Measurements from ENCODE around the gene PTPRG.
A peak's percentile ranks its signal among the peaks of the same experiment; 100 is the strongest.

DNA sequence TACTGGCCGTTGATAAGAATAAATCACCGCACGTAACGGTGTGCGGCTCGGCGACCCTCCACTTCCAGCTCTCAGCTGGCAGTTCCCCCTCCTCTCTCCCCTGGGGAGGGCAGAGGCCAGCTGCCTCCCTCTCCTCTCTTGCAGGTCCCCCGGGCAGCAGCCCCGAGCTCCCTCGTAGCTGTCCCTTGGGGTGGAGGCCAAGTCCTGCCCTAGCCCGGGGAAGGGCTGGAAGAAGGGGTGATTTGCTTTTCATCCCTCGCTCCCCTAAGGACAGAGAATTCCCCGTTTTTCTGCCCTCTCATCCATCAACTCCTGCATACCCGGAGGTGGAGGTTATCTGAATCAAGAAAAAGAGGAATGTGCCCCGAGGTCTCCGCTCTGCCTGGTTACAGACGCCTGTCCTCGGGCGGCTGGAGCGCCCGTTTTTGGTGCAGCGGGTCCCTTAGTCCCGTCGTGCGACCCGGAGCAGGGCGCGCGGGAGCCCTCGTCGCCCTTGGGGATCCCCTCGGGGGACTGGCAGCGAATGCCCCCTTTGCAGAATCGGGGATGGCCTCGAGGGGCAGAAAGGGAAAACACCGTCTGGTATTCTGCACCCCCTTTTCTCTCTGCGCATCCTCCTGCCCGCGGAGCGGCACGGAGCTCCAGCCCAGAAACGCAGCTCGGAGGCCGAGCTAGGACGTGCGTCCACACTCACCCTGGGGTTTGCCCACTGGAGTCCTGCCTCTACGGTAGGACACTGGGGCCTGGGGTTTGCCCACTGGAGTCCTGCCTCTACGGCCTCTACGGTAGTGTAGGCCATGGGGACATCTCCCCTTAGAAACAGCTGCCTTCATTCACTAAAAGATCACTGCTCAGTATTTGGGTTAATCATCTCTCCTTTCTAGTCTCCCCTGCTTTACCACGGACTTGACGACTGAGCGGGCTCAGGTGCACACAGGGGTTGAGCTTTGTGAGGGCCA, 2.2 kb downstream of the PTPRG start:
- TF ChIP-seq, protein P1, sequence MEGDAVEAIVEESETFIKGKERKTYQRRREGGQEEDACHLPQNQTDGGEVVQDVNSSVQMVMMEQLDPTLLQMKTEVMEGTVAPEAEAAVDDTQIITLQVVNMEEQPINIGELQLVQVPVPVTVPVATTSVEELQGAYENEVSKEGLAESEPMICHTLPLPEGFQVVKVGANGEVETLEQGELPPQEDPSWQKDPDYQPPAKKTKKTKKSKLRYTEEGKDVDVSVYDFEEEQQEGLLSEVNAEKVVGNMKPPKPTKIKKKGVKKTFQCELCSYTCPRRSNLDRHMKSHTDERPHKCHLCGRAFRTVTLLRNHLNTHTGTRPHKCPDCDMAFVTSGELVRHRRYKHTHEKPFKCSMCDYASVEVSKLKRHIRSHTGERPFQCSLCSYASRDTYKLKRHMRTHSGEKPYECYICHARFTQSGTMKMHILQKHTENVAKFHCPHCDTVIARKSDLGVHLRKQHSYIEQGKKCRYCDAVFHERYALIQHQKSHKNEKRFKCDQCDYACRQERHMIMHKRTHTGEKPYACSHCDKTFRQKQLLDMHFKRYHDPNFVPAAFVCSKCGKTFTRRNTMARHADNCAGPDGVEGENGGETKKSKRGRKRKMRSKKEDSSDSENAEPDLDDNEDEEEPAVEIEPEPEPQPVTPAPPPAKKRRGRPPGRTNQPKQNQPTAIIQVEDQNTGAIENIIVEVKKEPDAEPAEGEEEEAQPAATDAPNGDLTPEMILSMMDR (IDR thresholded peaks at IDR 0.05; ENCODE audit: low read depth, low read length, missing input control), result no peak
- TF ChIP-seq, protein P2, sequence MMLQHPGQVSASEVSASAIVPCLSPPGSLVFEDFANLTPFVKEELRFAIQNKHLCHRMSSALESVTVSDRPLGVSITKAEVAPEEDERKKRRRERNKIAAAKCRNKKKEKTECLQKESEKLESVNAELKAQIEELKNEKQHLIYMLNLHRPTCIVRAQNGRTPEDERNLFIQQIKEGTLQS (IDR thresholded peaks at IDR 0.05), result no peak
- TF ChIP-seq, protein P3, sequence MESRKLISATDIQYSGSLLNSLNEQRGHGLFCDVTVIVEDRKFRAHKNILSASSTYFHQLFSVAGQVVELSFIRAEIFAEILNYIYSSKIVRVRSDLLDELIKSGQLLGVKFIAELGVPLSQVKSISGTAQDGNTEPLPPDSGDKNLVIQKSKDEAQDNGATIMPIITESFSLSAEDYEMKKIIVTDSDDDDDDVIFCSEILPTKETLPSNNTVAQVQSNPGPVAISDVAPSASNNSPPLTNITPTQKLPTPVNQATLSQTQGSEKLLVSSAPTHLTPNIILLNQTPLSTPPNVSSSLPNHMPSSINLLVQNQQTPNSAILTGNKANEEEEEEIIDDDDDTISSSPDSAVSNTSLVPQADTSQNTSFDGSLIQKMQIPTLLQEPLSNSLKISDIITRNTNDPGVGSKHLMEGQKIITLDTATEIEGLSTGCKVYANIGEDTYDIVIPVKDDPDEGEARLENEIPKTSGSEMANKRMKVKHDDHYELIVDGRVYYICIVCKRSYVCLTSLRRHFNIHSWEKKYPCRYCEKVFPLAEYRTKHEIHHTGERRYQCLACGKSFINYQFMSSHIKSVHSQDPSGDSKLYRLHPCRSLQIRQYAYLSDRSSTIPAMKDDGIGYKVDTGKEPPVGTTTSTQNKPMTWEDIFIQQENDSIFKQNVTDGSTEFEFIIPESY (IDR thresholded peaks at IDR 0.05), result no peak
- TF ChIP-seq, protein P4, sequence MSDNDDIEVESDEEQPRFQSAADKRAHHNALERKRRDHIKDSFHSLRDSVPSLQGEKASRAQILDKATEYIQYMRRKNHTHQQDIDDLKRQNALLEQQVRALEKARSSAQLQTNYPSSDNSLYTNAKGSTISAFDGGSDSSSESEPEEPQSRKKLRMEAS (IDR thresholded peaks at IDR 0.05), result no peak
- TF ChIP-seq TAF1 (conservative IDR thresholded peaks at IDR 0.05) (no peak), FOXA1 (IDR thresholded peaks at IDR 0.05) (no peak), SP1 (IDR thresholded peaks at IDR 0.05) (no peak), EGR1 (IDR thresholded peaks at IDR 0.05; ENCODE audit: low read depth in 2 of 2) (peak in 1 of 2 donors; percentile 6), GABPA (IDR thresholded peaks at IDR 0.05 in 1 of 2, conservative IDR thresholded peaks at IDR 0.05 in 1 of 2) (no peak), YY1 (IDR thresholded peaks at IDR 0.05) (no peak), HNF4A (conservative IDR thresholded peaks at IDR 0.05) (no peak), FOXA2 (IDR thresholded peaks at IDR 0.05) (no peak), RAD21 (IDR thresholded peaks at IDR 0.05) (no peak)
- TF ChIP-seq, protein P5, sequence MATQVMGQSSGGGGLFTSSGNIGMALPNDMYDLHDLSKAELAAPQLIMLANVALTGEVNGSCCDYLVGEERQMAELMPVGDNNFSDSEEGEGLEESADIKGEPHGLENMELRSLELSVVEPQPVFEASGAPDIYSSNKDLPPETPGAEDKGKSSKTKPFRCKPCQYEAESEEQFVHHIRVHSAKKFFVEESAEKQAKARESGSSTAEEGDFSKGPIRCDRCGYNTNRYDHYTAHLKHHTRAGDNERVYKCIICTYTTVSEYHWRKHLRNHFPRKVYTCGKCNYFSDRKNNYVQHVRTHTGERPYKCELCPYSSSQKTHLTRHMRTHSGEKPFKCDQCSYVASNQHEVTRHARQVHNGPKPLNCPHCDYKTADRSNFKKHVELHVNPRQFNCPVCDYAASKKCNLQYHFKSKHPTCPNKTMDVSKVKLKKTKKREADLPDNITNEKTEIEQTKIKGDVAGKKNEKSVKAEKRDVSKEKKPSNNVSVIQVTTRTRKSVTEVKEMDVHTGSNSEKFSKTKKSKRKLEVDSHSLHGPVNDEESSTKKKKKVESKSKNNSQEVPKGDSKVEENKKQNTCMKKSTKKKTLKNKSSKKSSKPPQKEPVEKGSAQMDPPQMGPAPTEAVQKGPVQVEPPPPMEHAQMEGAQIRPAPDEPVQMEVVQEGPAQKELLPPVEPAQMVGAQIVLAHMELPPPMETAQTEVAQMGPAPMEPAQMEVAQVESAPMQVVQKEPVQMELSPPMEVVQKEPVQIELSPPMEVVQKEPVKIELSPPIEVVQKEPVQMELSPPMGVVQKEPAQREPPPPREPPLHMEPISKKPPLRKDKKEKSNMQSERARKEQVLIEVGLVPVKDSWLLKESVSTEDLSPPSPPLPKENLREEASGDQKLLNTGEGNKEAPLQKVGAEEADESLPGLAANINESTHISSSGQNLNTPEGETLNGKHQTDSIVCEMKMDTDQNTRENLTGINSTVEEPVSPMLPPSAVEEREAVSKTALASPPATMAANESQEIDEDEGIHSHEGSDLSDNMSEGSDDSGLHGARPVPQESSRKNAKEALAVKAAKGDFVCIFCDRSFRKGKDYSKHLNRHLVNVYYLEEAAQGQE (IDR thresholded peaks at IDR 0.05), result no peak

All from liver (tissue), 3 donors.